ENCODE results near the gene CDPF1.
A peak's percentile ranks its signal among the peaks of the same experiment; 100 is the strongest.

Gene CDPF1

DNA sequence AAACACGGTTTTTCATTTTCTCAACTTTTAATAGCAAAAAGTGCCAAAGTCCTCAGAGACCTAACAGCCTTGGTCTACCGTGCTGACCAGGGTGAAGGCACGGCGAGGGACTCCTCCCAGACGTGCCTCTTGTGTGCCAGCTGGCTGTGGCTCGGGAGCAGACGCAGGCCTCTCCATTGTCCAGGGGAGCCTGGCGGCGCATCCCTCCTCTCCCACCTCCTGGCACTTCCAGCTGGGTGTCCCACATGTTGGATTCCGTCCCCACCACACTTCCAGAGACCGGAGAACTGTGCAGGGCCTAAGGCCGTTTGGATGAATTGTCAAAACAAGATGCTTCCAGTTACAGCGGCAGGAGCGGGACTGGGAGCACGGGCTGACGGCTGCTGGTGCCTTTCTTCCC lies 11.6 kb downstream of the CDPF1 start:
- in situ Hi-C loops (cut with HindIII; ENCODE audit: low pct_ligation_motif_present, low pct_unique_long_range_greater_than_20kb, low sequenced_read_pairs) = no loop called here
- DNase-seq = no peak

DNA sequence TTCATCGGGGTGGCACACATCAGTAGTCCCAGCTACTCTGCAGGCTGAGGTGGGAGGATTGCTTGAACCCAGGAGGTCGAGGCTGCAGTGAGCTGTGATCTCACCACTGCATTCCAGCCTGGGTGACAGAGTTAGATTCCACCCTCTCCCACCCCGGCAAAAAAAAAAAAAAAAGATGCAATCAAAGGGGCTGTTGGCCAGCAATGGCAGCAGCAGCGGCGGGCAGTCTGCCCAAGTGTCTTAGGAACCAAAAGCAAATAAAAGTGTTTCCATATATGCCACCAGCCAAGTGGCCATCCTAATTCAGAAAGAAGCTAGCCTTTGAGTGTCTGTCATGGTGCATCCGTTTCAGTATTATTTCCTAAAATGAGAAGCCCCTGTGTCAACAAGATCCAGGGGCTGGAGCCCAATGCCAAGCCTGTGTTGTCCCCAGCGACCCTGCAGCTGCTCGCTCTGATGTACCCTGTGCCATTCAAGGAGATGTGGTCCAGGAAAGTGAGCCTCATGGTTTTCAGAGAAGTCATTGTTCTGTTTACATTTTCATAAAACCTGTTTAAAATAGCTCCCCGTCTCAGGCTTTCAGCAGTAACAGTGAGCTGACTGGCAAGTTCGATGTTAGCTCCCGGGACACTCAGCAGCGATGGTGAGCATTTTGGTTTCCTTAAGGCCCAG lies 12.5 kb downstream of the CDPF1 start:
- in situ Hi-C loops (cut with HindIII; ENCODE audit: low pct_ligation_motif_present, low pct_unique_long_range_greater_than_20kb, low sequenced_read_pairs) = no loop called here
- DNase-seq = no peak

DNA sequence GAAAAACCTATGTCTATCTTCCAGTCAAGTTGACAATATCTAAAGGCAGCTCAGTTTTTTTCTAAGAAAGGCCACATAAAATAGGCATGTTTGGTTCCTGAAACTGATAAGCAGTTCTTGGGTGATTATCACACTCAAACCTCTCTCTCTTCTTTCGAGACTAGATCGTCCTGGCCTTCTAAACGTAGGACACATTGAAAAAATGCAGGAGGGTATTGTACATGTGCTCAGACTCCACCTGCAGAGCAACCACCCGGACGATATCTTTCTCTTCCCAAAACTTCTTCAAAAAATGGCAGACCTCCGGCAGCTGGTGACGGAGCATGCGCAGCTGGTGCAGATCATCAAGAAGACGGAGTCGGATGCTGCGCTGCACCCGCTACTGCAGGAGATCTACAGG lies 15.1 kb downstream of the CDPF1 start:
- DNase-seq = no peak
- in situ Hi-C loops (cut with HindIII; ENCODE audit: low pct_ligation_motif_present, low pct_unique_long_range_greater_than_20kb, low sequenced_read_pairs) = no loop called here

DNA sequence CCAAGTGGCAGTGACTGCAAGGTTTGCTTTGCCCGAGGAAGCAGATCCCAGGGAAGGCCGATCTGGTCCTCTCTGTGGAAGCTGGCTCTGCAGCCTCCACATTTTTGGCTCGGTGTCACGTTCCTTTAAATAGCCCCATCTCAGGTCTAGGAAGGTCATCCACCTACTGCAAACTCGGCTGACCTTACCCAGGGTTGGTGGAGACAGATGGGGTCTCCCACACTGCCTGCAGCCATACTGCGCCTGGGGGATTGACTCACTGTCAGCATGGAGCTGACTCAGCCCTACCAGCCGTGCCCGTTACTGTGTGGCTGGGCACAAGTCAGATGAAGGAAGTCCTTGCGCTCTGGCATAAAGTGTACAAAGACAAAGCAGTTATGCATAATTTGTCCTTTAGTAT lies 16.9 kb downstream of the CDPF1 start:
- peak; percentile 61 for DNase-seq
- in situ Hi-C loops (cut with HindIII; ENCODE audit: low pct_ligation_motif_present, low pct_unique_long_range_greater_than_20kb, low sequenced_read_pairs) = no loop called here

DNA sequence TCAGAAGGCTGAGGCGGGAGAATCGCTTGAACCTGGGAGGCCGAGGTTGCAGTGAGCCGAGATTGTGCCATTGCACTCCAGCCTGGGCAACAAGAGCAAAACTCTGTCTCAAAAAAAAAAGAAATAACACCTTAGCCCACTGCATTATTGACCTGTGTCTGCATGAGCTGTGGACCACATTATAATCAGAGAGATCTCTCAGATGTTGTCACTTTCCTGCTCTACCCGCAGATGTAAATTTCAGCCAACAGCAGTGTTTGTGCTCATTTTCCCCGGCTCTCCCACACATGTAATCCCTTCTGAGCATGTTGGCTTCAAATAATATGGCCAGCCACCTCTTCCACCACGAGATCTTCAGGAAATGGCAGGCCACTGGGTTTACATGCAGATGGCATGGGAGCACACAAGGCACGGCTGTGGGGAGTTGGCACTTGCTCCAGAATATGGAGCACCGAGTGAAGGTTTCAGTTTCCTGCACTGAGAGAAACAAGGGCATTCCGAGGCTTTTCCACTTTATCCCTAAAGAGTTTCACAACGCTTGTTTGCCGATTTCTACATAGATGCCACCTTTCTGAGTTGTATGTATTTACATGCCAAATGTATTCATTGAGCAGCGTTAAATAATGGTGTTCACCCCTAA lies 19.7 kb downstream of the CDPF1 start:
- in situ Hi-C loops (cut with HindIII; ENCODE audit: low pct_ligation_motif_present, low pct_unique_long_range_greater_than_20kb, low sequenced_read_pairs) = no loop called here
- DNase-seq = no peak

DNA sequence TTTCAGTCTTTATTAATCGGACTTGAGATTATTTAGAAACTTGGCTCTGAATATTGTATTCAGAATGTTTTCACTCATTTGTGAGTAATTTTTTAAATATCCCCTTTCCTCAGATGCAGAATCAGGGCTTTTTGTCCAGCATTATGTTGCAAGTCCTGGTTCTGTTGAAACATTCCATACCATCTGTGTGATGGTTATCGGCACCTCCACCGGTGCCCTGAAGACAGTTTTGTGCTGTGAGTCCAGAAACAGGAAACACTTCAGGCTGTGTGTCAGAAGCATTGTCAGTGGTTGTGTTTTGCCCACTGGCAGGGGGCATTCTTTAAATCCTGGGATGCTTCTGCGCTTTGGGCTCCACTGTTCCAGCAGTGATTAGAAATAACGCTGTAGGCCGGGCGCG lies 20.4 kb downstream of the CDPF1 start:
- DNase-seq = no peak
- in situ Hi-C loops (cut with HindIII; ENCODE audit: low pct_ligation_motif_present, low pct_unique_long_range_greater_than_20kb, low sequenced_read_pairs) = no loop called here

DNA sequence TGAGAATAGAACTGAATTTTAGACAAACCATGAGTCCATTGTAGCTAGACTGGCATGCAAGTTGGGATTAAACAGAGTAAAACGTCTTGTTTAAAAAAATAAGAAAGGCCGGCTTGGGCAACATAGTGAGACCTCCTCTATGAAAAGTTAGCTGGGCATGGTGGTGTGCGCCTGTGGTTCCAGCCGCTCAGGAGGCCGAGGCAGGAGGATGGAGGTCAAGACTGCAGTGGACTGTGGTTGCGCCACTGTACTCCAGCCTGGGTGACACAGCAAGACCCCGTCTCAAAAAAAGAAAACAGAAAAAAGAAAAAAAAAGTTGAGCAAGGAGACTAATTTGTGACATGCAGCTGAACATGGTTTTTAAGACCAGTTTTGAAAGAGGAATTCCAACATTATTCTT lies 23.5 kb downstream of the CDPF1 start:
- DNase-seq = no peak
- in situ Hi-C loops (cut with HindIII; ENCODE audit: low pct_ligation_motif_present, low pct_unique_long_range_greater_than_20kb, low sequenced_read_pairs) = no loop called here

DNA sequence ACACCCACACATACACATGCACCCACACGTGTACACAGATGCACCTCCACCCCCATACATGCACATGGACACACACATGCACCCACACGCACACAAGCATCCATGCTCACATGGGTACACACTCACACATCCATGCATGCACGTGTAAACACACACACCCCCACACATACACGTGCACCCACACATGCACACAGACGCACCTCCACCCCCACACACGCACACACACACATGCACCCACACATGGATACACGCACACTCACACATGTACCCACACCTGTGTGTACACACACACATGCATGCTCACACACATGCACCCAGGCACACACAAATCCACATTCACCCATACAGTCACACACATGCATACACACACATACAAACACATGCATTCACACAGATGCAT lies 24.5 kb downstream of the CDPF1 start:
- DNase-seq = no peak

DNA sequence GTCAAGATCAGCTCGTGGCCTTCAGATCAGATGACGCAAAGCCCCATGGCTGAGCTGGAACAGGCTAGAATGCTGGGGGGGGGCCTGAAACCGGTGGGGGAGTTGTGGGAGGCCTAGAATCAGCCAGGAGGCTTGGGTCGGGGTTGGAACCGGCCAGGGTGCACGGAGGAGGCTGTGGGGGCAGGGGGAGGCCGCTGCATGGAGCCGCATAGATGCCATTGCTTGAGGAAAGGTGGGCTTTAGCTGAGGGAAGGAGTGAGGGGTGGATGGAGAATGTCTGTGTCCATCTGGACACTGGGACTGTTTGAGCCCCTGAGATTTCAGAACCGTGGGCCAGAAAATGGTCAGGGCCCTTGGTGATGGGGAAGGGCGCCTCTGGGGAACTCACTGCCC lies 25.2 kb downstream of the CDPF1 start:
- in situ Hi-C loops (cut with HindIII; ENCODE audit: low pct_ligation_motif_present, low pct_unique_long_range_greater_than_20kb, low sequenced_read_pairs) = no loop called here
- no peak for DNase-seq

More for the DNA sequence above, 24.5 kb downstream of the CDPF1 start:
- in situ Hi-C loops (cut with HindIII; ENCODE audit: low pct_ligation_motif_present, low pct_unique_long_range_greater_than_20kb, low sequenced_read_pairs) = no loop called here

DNA sequence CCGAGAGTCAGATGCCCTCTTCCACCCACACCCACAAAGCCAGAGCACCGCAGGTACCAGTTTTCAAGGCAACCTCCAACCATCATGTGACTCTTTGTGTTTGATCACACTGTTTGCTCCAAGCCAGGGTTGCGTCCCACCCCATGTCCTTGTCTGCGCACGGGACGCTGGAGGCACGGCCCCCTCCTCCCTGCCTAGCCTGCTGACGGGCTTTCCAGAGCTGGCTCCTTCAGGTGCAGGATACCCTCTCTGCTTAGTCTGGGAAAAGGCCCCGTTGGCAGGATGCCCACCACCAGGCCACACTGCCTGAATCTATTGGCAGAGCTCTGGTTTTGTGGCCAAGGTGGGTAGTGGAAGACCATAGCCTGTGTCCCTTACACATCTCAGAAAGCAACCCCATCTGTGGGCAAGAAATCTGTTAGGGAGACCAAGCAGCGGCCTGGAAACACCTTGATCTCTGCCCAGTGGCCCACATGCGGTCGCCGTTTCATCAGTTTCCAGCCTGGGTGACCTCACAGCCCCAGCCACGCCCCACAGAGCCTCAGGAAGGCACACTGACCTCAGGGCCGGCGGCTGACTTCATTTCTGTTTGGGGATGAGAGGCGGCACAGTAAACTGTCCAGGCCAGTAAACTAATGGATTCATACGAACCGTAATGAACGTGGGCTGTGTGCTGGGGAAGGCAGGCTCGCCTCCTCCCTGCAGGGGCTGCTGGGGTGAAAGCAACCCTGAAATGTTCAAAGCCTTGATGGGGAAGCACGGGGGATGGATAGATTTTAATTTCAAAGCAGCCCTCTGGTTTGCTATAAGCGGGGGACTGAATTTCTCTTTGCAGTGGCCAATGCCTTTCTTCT lies 25.8 kb downstream of the CDPF1 start:
- in situ Hi-C loops (cut with HindIII; ENCODE audit: low pct_ligation_motif_present, low pct_unique_long_range_greater_than_20kb, low sequenced_read_pairs) = no loop called here
- DNase-seq = no peak

DNA sequence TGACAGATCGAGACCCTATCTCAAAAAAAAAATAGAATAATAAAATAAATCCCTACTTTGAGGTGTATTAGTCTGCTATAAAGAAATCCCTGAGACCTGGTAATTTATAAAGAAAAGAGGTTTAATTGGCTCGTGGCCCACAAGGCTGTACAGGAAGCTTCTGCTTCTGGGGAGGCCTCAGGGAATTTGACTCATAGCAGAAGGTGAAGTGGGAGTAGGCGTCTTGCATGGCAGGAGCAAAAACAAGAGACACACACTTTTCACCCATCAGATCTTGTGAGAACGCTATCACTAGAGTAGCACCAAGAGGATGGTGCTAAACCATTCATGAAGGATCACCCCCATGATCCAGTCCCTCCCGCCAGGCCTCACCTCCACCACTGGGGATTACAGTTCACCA lies 29.2 kb downstream of the CDPF1 start:
- in situ Hi-C loops (cut with HindIII; ENCODE audit: low pct_ligation_motif_present, low pct_unique_long_range_greater_than_20kb, low sequenced_read_pairs) = no loop called here
- no peak for DNase-seq

DNA sequence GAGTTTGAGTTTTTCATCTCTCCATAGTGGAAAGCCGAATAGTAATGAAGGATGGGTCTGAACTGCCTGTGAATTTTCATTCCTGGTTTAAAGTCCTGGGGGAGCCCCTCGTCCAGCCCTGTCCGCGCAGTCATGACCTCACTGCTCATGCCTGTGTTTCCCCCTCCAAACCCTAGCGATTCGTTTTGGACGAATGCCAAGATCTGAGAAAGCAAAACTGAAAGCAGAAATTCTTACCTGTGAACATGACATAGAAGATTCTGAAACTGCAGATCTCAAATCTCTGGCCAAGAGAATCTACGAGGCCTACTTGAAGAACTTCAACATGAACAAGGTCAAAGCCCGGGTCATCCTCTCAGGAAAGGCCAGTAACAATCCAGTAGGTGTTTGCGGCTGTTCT lies 30.5 kb downstream of the CDPF1 start:
- DNase-seq = no peak
- in situ Hi-C loops (cut with HindIII; ENCODE audit: low pct_ligation_motif_present, low pct_unique_long_range_greater_than_20kb, low sequenced_read_pairs) = no loop called here

DNA sequence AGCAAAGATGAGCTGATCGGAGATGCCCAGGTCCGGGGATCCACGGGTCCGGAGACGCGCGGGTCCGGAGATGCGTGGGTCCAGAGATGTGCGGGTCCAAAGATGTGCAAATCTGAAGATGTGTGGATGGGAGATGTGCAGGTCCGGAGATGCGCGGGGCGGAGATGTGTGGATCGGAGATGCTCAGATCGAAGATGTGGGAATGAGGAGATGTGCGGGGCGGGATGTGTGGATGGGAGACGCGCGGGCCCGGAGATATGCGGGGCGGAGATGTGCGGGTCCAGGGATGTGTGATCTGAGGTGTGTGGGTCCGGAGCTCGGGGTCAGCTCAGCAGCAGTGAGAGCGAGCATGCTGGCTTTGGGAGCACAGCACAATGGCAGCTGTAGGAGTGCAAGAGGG lies 35.5 kb downstream of the CDPF1 start:
- in situ Hi-C loops (cut with HindIII; ENCODE audit: low pct_ligation_motif_present, low pct_unique_long_range_greater_than_20kb, low sequenced_read_pairs) = no loop called here

DNA sequence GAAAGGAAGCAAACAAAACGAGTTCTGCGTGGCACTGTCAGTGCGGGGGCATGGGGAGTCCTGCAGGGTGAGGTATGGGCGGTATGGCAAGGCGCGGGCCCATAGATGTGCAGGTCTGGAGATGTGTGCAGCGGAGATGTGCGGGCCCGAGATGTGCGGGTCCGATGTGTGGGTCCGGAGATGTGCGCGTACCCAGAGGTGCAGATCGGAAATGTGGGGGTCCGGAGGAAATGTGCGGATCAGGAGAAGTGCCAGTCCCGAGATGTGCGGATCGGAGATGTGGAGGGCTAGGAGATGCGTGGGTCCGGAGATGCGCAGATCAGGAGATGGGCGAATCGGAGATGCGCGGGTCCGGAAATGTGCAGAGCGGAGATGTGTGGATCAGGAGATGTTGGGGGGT lies 35.9 kb downstream of the CDPF1 start:
- in situ Hi-C loops (cut with HindIII; ENCODE audit: low pct_ligation_motif_present, low pct_unique_long_range_greater_than_20kb, low sequenced_read_pairs) = no loop called here
- no peak for DNase-seq

More for the DNA sequence above, 35.5 kb downstream of the CDPF1 start:
- no peak for DNase-seq

DNA sequence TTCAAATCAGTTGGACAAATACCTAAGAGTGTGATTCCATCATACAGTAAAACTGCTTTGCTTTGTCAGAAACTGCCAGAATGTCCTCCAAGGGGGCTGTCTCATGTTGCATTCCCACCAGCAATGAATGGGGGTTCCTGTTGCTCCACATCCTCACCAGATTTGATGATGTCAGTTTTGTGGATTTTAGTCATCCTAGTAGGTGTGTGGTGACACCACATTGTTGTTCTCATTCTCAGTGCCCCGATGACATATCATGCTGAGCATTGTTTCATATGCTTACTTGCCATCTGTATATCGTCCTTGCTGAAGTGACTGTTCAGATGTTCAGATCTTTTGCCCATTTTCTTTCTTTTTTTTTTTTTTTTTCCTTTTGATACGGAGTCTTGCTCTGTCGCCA lies 37.0 kb downstream of the CDPF1 start:
- in situ Hi-C loops (cut with HindIII; ENCODE audit: low pct_ligation_motif_present, low pct_unique_long_range_greater_than_20kb, low sequenced_read_pairs) = no loop called here
- DNase-seq = no peak

DNA sequence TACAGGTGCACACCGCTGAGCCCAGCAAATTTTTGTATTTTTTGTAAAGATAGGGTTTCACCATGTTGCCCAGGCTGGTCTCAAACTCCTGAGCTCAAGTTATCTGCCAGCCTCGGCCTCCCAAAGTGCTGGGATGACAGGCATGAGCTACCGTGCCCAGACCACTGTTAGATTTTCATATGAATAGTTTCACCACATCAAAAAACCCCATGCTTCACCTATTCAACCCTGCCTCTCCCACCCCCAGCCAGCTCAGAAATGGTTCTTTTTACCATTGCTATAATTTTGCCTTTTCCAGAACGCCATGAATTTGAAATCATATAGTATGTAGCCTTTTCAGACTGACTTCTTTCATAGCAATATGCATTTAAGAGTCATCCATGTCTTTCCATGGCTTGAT lies 37.9 kb downstream of the CDPF1 start:
- DNase-seq = no peak
- in situ Hi-C loops (cut with HindIII; ENCODE audit: low pct_ligation_motif_present, low pct_unique_long_range_greater_than_20kb, low sequenced_read_pairs) = no loop called here

DNA sequence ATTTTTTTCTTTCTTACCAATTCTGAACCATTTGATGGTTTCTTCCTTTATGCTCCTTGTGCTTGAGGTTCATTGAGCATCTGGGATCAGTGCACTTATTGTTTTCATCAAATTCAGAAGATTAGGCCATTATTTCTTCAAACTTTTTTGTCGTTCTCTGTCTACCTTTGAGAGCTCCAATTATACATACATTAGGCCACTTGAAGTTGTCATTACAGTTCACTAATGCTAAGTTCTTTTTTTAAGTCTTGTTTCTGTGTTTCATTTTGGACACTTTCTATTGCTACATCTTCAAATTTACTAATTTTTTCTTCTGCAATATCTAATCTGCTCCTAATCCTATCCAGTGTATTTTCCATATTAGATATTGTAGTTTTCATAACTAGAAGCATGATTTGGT lies 40.8 kb downstream of the CDPF1 start:
- in situ Hi-C loops (cut with HindIII; ENCODE audit: low pct_ligation_motif_present, low pct_unique_long_range_greater_than_20kb, low sequenced_read_pairs) = no loop called here
- DNase-seq = no peak

DNA sequence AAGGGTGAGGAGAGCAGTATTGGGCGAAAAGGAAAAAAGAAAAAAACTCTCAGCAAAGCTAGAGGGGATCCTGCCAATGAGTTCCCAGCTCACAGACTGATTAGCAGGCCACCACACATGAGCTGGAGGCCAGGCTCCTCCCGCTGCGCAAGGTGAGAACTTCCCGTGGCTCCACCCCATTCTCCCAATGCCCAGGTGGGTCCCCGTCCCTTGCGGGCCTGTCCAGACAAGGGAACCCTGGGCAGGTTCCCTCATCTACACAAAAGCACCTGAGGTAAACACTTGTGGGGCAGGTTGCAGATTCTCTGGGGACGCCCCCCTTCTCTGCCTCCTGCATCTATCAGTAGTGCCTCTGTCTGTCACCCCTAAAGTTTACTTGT lies 46.5 kb downstream of the CDPF1 start:
- in situ Hi-C loops (cut with HindIII; ENCODE audit: low pct_ligation_motif_present, low pct_unique_long_range_greater_than_20kb, low sequenced_read_pairs) = no loop called here
- no peak for DNase-seq

DNA sequence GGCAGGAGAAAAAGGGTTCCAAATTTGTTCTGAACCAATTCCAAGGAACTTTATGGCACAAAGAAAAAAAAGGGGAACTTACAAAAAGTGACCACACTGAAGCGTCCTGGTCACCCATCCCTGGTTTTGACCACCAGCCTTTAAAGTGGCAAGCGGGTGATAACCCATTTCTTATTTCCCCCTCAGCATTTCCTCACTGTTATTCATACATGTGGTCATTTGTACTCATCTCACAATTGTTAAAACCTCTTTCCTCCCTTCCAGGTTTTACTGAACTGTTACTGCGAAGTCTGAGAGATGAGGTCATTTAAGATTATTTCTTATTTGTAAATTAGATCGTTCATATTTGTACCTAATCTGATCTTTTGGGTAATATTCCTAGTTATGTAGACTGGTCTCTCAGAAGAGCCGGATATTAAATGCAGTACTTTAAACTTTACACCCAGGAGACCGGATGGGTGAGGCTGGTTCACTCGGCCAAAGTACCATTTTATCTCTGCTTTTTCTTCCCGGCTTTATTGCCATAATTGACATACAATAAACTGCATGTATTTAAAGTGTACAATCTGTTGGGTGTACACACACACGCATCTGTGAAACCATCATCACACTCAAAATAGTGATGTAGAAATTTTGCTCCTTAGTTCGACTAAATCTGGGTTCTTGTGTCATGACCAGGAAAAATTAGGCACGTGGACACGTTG lies 47.0 kb downstream of the CDPF1 start:
- in situ Hi-C loops (cut with HindIII; ENCODE audit: low pct_ligation_motif_present, low pct_unique_long_range_greater_than_20kb, low sequenced_read_pairs) = no loop called here
- DNase-seq = no peak

Data from ACHN (cell line).